Chondrocyte (in vitro differentiated cells): Measurements from ENCODE around the gene FBXO10. TPM values are rescaled to one million over a fixed set of nuclear protein-coding genes. Genes with fewer than 3 reads are reported as not detected.
"Not testable (repeated sequence)": the region's sequence is repeated elsewhere in the genome, so short reads cannot be mapped to it uniquely, and the experiment has no call there.

Source experiments
- DNase-seq: peaks from one replicate; pipeline ENCODE4 v3.0.0; 2021; ENCODE audit warnings: mixed read lengths, low spot score
- H3K27ac Mint-ChIP-seq: one replicate; pipeline ENCODE4 v1.8.0; 2021; ENCODE audit warnings: mild to moderate bottlenecking, moderate library complexity, mixed read lengths; ENCODE audit not compliant: unreplicated experiment
- H3K27me3 Mint-ChIP-seq: 2 replicates; pipeline ENCODE4 v1.8.0; 2021; ENCODE audit warnings: low read depth, mixed read lengths
- H3K36me3 Mint-ChIP-seq: 2 replicates; pipeline ENCODE4 v1.8.0; 2021; ENCODE audit warnings: low read depth, mixed read lengths
- H3K4me1 Mint-ChIP-seq: 2 replicates; pipeline ENCODE4 v1.8.0; 2021; ENCODE audit warnings: low read depth, mild to moderate bottlenecking, mixed read lengths
- H3K4me3 Mint-ChIP-seq: one replicate; pipeline ENCODE4 v1.8.0; 2021; ENCODE audit warnings: mild to moderate bottlenecking, moderate library complexity, mixed read lengths; ENCODE audit not compliant: unreplicated experiment
- H3K9me3 Mint-ChIP-seq: 2 replicates; pipeline ENCODE4 v1.8.0; 2021; ENCODE audit warnings: low read depth, mixed read lengths
- CTCF ChIP-seq: fragments of 200-600 bp; sonication (generic); IDR thresholded peaks from 2 replicates; pipeline ENCODE4 v1.5.0; 2021; ENCODE audit warnings: antibody characterized with exemption, mild to moderate bottlenecking, moderate library complexity
- total RNA-seq: library from RNA; stranded (reverse); gene quantifications from 3 replicates; pipeline ENCODE4 v1.2.1, GENCODE V29; 2021

Gene FBXO10
- total RNA-seq, 1 donor from 2014 or later, result 15.2 TPM

DNA sequence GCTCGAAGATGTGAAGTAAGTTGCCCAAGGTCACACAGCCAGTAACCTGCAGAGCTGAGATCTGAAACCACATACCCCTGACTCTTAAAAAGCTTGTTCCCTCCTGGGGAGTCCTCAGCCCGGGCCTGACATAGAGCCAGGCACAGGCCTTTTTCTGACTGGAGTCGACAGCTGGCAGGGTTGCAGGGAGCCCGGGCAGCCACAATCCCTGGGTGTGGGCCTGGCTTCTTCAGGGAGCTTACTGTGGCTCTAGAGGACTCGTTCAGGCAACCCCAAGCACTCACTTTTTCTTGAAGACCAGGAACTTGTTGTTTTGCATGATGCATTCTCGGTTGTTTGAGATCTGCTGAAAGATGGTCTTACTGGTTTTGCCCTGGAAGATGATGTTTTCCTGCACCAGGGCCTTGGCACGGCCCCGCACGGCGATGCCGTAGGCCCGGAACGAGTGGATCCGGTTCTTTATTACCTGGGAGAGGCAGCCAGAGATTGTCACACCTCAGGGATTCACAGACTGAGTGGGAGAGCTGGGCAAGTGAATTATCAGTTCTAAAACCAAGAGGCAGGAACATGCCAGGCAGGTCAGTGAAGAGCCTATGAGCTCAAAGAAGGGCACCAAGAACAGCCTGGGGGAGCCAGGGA lies 60.4 kb downstream of the FBXO10 start:
- H3K27me3 Mint-ChIP-seq, result no peaks in the 10 kb centered on the region
- H3K9me3 Mint-ChIP-seq, result no peaks in the 10 kb centered on the region
- peak; percentile 55 for DNase-seq
- no peak overlapping the region for H3K4me3 Mint-ChIP-seq
- peaks cover 27% of the 10 kb centered on the region for H3K36me3 Mint-ChIP-seq
- H3K4me1 Mint-ChIP-seq, result no peaks in the 10 kb centered on the region
- no peak for TF ChIP-seq CTCF
- H3K27ac Mint-ChIP-seq, result no peak overlapping the region

DNA sequence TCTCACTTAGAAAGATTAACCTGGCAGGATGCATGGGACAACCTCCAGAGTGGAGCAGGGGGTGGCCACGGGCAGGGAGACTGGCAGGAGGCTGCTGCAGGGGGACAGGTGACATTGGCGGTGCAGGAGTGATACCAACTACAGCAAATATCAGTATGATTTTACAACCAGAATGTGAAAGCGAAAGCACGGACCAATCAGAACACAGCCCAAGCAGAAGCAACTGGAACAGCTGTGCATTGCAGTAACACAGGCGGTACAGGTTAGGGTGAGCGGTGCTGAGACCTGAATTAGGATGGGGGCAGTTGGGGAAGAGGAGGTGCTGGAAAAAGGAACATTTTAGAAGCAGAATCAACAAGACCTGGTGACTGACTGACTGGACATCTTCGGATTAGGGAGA lies 61.2 kb downstream of the FBXO10 start:
- H3K27me3 Mint-ChIP-seq, result no peaks in the 10 kb centered on the region
- H3K36me3 Mint-ChIP-seq, result peaks cover 25% of the 10 kb centered on the region
- no peaks in the 10 kb centered on the region for H3K4me1 Mint-ChIP-seq
- H3K4me3 Mint-ChIP-seq, result no peak overlapping the region
- peak; percentile 59 for DNase-seq
- no peak for TF ChIP-seq CTCF
- H3K9me3 Mint-ChIP-seq, result no peaks in the 10 kb centered on the region
- no peak overlapping the region for H3K27ac Mint-ChIP-seq

DNA sequence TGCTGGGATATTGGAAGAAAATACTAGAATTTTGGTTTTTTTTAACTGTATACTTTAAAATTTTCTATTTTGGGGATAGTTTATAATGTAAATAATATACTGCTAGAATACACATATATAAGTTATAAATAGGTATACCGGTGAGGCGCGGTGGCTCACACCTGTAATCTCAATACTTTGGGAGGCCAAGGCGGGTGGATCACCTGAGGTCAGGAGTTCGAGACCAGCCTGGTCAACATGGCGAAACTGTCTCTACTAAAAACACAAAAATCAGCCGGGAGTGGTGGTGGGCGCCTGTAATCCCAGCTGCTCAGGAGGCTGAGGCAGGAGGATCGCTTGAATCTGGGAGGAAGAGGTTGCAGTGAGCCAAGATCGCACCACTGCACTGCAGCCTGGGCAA lies 61.8 kb downstream of the FBXO10 start:
- peaks cover 25% of the 10 kb centered on the region for H3K36me3 Mint-ChIP-seq
- H3K4me3 Mint-ChIP-seq, H3K9me3 Mint-ChIP-seq, H3K4me1 Mint-ChIP-seq, H3K27me3 Mint-ChIP-seq, H3K27ac Mint-ChIP-seq: not testable (repeated sequence)
- DNase-seq, result peak; percentile 29

DNA sequence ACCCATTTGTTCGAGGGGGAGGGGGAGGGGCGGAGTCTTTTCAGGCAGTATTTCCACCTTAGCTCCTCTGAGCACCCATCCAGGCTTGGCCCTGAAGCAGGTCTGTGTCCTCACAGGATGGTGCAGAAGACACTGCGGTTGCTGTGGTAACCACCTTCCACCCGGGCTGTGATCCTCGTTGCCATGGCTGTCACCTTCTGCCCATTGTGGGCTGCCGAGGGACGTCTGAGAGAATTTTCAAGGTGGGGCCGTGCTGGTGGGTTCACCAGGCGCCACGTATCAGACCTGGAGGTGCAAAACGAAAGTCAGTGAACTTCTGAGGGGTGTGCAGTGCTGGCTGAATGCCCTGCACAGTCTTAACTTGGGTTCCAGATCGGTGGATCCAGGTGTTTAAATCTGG lies 63.7 kb downstream of the FBXO10 start:
- Mint-ChIP-seq H3K27me3 (no peaks in the 10 kb centered on the region), H3K4me1 (no peaks in the 10 kb centered on the region), H3K36me3 (peaks cover 17% of the 10 kb centered on the region), H3K27ac (no peak overlapping the region), H3K4me3 (no peak overlapping the region), H3K9me3 (no peaks in the 10 kb centered on the region)
- no peak for TF ChIP-seq CTCF
- DNase-seq, result peak; percentile 37

DNA sequence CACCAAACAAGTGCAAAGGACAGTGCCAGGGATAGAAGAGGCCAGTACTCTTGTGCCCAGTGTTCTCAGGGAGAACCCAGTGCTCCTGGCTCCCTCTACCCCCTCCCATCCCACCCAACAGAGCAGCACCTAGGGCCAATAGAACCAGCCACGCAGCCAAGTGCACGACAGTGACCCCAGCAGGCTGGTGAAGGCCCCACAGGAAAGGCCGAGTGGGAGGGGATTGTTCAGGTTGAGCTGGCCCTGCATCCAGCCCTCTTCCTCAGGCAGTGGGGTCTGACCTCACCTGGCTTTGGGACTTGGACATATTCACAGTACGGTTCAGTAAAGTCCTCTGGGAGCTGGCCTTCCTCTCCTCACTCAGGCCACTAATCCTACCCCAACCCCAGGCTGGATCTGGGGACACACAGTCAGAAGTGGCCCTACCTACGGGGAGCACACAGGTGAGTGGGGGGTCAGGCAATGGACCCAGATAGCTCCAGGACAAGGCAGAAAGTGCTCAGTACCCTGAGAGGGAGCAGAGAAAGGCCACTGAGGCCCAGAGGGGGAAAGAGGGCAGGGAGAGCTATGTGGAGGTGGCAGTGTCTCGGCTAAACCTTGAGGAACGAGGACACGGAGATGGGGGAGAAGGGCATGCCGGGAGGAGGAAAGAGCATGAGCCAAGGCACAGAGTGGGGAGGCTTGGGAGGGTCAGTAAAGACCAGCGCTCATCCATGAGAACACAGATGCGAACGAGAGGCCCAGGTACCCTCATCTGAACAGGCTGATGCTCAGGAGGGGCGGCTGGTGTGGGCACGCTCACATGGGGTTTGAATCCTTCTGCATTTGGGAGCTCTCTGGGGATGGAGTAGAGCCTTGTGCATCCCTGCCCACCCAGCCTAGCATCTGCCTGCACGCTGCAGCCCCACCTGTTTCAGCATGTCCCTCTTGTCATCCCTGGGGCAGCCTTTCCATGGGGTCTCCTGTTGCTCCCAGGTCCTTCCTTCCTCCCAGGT lies 64.9 kb downstream of the FBXO10 start:
- no peaks in the 10 kb centered on the region for H3K9me3 Mint-ChIP-seq
- H3K36me3 Mint-ChIP-seq, result peaks cover 17% of the 10 kb centered on the region
- peak; percentile 29 for TF ChIP-seq CTCF
- no peak overlapping the region for H3K27ac Mint-ChIP-seq
- no peak overlapping the region for H3K4me3 Mint-ChIP-seq
- no peaks in the 10 kb centered on the region for H3K4me1 Mint-ChIP-seq
- DNase-seq, result peak; percentile 72
- H3K27me3 Mint-ChIP-seq, result no peaks in the 10 kb centered on the region

GRCh38 chr9:37510053-37510452 lies 66.1 kb downstream of the FBXO10 start:
- not testable (repeated sequence) for H3K4me3 Mint-ChIP-seq, H3K9me3 Mint-ChIP-seq, H3K27ac Mint-ChIP-seq, H3K27me3 Mint-ChIP-seq, H3K4me1 Mint-ChIP-seq
- peaks cover 11% of the 10 kb centered on the region for H3K36me3 Mint-ChIP-seq
- peak; percentile 7 for DNase-seq
